CD4-positive, alpha-beta T cell treated with Interleukin-12 subunit alpha and Interleukin-12 subunit beta, for 1 hour (primary cell): ENCODE data around the gene DYNLT1.
"Not testable (repeated sequence)": the region's sequence is repeated elsewhere in the genome, so short reads cannot be mapped to it uniquely, and the experiment has no call there.

Source experiments
- DNase-seq: peaks from one replicate; pipeline ENCODE4 v3.0.0-alpha.2; 2020

The DYNLT1 gene

DNA sequence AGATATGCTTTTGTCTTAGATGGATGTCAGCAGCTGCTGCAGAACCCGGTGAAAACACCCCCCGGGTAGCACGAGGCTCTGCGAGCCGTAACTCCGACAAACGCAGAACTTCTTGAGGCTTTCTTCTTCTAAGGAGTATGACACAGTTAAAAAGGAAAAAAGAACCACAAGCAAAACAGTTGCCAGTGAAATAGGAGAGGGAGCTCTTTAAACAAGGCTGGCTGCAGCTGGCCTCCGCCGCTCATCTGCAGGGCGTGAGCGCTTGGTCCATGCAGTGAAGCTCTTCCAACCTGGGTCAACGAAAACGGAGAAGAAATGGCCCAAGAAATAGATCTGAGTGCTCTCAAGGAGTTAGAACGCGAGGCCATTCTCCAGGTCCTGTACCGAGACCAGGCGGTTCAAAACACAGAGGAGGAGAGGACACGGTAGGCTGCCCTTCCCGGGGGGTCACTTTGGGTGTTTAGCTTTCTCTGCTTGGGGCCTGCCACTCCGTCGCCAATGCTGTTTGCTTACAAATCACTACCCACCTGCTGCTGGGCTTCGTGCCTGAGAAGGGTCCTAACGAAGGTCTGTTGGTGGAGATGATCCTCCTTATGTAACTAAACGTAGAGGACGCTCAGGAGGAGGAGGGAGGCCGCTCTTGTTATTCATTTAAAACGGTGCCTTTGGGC lies 18.5 kb upstream of the DYNLT1 start:
- no peak for DNase-seq

DNA sequence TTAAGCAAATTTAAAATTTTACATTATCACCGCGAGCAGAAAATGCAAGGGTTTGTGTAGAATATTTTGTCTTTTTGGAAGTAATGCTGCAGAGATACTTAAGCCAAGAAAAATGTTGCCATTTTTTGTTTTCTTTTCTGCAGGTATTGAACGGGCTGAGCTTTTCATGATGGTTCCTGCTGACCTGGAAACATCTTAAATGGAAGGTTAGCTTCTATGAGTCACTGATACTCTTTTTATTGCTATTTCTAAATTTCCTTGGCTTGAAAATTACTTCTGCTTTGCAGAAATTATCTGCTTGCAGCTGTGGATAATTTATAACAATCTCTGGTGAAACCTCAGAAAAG lies 18.0 kb upstream of the DYNLT1 start:
- DNase-seq = no peak

- no peak for DNase-seq
Measured at GRCh38 chr6:158661156-158661685, 16.7 kb upstream of the DYNLT1 start.

GRCh38 chr6:158660333-158660754 lies 15.8 kb upstream of the DYNLT1 start:
- DNase-seq = peak; percentile 64

DNA sequence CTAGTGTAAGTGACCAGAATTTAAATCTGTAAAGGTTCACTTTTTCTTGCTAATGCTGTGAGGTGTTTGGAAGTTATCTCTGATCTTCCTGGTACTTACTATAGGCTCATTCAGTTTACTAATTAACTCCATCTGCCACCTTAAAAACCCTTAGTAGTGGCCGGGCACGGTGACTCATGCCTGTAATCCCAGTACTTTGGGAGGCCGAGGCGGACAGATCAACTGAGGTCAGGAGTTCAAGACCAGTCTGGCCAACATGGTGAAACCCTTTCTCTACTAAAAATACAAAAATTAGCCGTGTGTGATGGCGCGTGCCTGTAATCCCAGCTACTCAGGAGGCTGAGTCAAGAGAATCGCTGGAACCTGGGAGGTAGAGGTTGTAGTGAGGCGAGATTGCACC lies 12.4 kb upstream of the DYNLT1 start:
- not testable (repeated sequence) for DNase-seq

- DNase-seq = no peak
Measured at GRCh38 chr6:158655569-158656450, 11.3 kb upstream of the DYNLT1 start.

GRCh38 chr6:158654960-158655489 lies 10.5 kb upstream of the DYNLT1 start:
- peak; percentile 19 for DNase-seq

DNA sequence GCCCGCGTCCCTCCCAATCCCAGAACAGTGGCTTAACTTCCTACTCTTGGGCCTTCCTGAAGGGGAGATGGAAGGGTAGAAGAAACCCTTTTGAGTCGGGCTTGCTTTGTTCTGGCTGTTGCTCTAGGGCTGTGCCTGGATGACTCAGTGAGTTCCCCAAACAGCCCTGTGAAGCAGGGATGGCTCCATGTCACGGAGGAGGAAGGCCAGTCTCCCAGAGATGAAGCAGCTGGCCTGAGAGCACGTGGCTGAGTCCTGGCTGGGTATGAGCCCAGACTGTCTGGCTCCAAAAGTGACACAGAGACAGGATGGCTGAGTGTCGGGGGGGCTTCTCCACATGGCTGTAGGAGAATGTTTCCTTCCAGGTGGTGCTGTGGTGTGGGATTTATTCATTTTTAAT lies 10.0 kb upstream of the DYNLT1 start:
- DNase-seq = peak; percentile 18

DNA sequence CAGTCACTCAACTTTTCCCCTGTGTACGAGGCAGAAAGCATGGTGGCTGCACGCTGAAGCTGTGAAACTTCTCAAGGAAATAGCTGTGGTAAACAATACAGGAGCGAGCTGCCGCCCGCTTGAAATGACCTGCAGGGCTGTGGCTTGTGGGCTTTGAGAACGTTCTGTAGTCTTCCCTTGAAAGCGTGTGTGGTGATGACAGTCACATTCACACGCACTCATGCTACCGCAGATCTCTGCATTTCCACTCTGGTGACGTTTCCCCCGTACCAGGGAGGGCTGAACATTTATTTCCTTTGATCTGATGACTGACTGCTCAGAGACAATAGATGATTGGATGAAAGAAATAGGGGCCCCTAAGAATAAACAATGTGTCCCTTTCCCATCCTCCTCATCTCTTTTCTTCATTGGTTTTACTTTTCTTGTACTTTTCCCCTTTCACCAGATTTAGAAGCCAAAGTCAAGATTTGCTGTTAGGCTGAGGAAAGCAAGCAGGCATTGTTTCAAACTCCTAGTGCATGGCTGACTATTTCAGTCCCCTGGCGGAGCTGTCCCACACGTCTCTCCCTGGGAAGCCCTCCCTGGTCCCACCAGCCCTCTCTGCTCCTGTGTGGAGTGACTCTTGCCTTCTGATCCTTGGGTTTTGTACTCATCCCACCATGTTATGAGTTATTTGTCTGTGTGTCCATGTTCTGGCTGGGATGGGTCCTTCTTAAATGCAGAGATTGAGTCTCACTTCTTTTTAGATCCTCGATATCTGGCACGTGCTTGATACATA lies 9.2 kb upstream of the DYNLT1 start:
- DNase-seq = peak; percentile 93

GRCh38 chr6:158651981-158652737 lies 7.6 kb upstream of the DYNLT1 start:
- DNase-seq = not testable (repeated sequence)

DNA sequence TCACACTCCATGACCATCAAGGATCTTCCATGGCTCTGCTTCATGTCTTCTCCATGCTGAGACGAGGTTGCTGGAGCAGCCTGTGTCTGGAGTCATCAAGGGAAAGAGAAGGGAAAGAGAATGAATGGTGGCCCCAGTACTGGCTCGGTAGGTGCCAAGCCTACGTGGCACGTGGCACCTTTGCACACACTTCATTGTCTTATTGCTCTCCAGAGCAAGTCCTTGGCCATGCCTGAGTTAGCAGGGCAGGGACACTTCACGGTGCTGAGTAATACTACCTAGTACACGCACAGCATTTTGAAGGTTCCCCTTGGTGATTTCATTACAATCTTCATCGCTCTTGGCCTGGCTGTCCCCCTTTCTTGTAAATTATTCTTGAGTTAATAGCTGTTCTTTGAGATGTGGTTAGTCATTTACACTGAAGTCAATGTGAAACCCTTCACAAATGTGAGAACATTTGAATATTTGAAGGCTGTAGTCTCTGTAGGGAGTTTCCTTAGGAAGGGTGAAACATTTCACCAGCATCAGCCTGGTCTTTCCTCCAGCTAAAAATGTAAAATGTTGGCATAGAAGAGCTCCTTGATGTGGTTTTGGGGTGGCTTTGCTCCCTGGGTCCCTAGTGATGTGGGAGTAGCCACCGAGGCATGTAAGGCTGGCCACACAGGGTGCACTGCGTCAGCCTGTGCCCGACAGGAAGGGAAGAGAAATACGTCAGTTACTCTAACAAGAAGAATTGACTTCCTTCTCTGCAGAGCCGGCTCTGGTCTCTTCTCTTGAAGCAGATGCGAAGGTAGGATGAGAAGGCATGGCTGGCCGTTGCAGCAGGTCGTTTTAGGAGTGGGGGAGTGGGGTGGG lies 5.0 kb upstream of the DYNLT1 start, which contains the start of gene SYTL3:
SYTL3 (plus strand) TSS at position 766 of the 855 bp plus-strand sequence. CDS start 13,215 bp downstream, outside the sequence.
- DNase-seq = peak; percentile 87

- no peak for DNase-seq
Measured at GRCh38 chr6:158648682-158649131, 4.2 kb upstream of the DYNLT1 start.

- no peak for DNase-seq
Measured at GRCh38 chr6:158647501-158647900, 3.0 kb upstream of the DYNLT1 start.

DNA sequence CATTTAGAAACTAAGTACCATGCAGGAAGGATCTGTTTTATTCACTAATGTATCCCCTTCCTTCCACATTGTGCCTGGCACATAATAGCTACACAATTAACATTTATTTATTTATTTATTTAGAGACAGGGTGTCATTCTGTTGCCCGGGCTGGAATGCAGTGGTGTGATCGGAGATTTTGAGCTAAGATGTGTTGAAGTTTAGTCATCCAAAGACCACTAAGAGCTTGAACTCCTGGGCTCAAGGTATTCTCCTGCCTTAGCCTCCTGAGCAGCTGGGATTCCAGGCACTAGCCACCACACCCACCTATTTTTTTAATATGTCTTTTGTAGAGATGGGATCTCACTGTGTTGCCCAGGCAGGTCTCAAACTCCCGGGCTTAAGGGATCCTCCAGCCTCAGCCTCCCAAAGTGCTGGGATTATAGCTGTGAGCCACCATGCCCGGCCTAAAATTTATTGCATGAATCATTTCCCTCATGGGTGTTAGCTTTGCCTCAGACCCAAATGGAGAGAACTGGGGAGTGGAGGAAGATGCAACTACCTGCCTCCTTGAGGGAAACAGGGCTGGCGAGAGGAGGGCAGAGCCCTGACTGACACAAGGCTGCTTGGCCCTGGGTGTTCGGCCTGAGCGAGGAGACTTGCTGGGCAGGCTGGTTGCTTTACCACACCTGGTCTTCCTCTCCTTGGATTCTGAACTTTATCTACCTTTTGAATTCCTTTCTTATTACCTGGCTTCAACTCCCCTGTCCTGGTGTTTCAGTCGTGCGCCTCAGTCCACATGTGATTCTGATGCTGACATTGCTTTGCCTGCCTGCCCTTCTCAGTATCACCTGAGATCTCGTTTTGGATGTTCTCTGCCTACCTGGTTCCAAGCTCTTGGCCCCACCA lies 1.7 kb upstream of the DYNLT1 start:
- DNase-seq = no peak

- no peak for DNase-seq
Measured at GRCh38 chr6:158645064-158646022, 800 bp upstream of the DYNLT1 start.

DNA sequence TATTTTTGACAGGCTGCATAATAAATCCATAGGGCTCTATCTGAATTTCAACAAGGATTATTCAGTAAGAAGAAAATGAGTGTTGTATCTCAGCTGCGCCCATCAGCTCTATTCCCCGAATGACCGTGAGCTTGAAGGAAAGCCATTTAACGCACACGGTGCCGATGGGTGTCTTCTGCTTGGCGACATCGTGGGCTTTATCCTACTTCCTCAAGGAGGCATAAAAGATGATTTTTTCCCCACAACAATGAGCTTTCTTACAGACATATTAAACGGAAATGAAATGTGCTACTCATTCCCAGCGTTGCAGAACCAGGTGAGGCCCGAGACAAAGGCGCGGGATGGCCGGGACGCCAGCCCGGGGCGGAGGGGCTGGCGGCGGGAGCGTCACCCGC lies 710 bp downstream of the DYNLT1 start:
- peak; percentile 24 for DNase-seq

GRCh38 chr6:158642097-158642601 lies 2.4 kb downstream of the DYNLT1 start:
- DNase-seq = no peak

GRCh38 chr6:158640519-158640918 lies 4.0 kb downstream of the DYNLT1 start:
- DNase-seq = no peak
